GM18873 (cell line): Measurements from ENCODE around the gene PRAMEF15.
"Not testable (repeated sequence)": the region's sequence is repeated elsewhere in the genome, so short reads cannot be mapped to it uniquely, and the experiment has no call there.

Source experiments
- ATAC-seq: cut with Tn5 transposase; IDR thresholded peaks from one replicate; pipeline ENCODE4 v1.9.1; 2021; ENCODE audit warnings: mild to moderate bottlenecking, moderate library complexity, moderate number of reproducible peaks; ENCODE audit not compliant: unreplicated experiment, low FRiP score

Gene PRAMEF15

GRCh38 chr1:13315281-13315680 is at the start of gene PRAMEF15:
TSS of gene PRAMEF15 (plus strand) at chr1:13315581. CDS start at chr1:13318408, 2,827 bp downstream.
- ATAC-seq: not testable (repeated sequence)

GRCh38 chr1:13277016-13277415 is 38.4 kb upstream of the PRAMEF15 start:
- ATAC-seq: not testable (repeated sequence)

GRCh38 chr1:13279617-13280016 is 35.8 kb upstream of the PRAMEF15 start:
- ATAC-seq: not testable (repeated sequence)

DNA sequence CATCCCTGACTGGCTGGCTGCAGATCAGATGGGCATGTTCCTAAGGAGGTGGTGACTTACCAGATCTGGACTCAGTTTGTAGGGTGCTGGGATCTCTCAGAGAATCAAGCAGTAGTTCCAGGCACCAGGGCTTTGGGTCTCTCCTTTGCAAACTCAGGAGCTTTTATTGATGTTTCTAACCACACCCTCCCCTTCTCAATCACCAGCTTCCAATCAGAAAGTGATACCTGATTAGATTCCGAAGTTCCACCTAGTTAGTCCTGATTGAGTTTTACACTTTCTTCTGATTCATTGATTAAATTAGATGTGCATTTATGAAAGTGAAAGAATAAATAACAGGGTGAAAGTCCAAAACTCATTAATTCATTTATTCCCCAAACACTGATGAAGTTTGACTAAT is 30.3 kb upstream of the PRAMEF15 start, which contains the start of gene PRAMEF8:
Gene PRAMEF8 (minus strand): TSS at position 101 of the 400 bp plus-strand sequence. CDS start 1,046 bp downstream, outside the sequence.
- not testable (repeated sequence) for ATAC-seq

- ATAC-seq: not testable (repeated sequence)
Observed at GRCh38 chr1:13289030-13289429, 26.4 kb upstream of the PRAMEF15 start.

DNA sequence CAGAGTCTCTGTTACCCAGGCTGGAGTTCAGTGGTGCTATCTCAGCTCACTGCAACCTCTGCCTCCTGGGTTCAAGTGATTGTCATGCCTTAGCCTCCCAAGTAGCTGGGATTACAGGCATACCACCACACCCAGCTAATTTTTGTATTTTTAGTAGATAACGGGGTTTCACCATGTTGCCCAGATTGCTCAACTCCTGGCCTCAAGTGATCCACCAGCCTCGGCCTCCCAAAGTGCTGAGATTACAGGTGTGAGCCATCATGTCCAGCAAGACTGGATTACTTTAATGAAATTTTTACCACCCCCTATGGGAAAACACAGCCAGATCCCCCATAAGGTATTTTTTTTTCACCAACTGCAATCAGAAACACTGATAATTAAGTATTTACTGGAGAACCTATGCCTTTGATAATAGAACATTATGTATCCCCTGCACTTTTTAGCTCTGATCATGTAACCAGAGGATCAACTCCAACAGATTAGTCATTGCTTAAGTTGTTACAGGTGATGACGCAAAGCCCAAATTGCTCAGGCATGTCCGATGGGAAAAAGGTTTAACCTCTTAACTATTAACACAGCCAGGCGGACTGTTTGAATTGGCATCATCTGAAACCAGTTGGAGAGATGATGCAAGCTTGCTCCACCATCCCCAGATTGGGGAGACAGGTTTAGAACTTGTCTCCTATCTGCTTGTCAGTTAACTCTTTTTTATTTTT is 18.0 kb upstream of the PRAMEF15 start:
- ATAC-seq: not testable (repeated sequence)

- not testable (repeated sequence) for ATAC-seq
Observed at GRCh38 chr1:13298699-13299098, 16.7 kb upstream of the PRAMEF15 start.

GRCh38 chr1:13302197-13302596 is 13.2 kb upstream of the PRAMEF15 start:
- ATAC-seq: not testable (repeated sequence)

DNA sequence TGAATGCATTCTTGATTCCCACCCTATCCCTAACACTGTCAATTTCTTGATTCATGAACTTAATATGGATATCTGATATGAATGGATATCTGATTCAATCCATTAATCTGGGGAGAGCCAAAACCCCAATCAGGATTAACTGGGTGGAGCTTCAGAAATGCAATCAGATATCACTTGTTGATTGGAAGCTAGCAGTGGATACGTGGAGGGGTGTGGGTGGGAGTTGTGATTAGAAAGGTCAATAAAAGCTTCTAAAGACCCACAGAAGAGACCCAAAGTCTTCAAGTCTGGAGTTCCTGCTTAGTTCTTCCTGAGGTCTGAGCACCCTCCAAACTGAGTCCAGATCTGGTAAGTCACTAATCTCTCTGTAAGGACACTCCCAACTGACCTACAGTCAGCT is 12.1 kb upstream of the PRAMEF15 start, which contains the start of gene PRAMEF33:
Gene PRAMEF33 (plus strand): TSS at position 301 of the 400 bp plus-strand sequence. CDS start 2,416 bp downstream, outside the sequence.
- ATAC-seq: not testable (repeated sequence)

GRCh38 chr1:13342496-13342895 is 27.1 kb downstream of the PRAMEF15 start:
- not testable (repeated sequence) for ATAC-seq

DNA sequence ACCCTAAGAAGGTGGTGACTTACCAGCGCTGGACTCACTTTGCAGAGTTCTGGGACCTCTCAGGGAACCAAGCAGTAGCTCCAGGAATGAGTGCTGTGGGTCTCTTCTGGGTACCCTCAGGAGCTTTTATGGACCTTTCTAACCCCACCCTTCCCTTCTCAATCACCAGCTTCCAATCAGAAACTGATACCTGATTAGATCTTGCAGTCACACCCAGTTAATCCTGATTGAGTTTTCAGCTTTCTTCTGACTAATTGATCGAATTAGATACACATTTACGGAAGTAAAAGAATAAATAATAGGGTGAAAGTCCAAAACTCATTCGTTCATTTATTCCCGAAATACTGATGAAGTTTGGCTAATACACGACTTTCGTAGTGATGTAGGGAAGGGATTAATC is 31.7 kb downstream of the PRAMEF15 start, which contains the start of gene PRAMEF14:
Gene PRAMEF14 (minus strand): TSS at position 101 of the 400 bp plus-strand sequence. CDS start 1,820 bp downstream, outside the sequence.
- ATAC-seq: not testable (repeated sequence)

- not testable (repeated sequence) for ATAC-seq
Observed at GRCh38 chr1:13353476-13353875, 38.1 kb downstream of the PRAMEF15 start.

DNA sequence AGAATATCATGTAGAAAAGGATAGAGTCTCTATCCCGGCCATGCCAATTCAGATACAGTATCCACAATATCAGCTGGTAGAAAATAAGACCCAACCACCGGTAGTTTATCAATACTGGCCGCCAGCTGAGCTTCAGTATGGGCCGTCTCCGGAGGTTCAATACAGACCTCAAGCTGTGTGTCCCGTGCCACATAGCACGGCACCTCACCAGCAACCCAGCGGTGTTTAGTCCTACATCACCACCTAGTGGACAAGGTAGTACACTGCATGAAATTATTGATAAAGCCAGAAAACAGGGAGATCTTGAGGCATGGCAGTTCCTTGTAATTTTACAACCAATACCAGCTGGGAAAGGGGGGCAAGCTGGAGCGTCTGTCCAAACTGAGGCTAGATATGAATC is 39.1 kb downstream of the PRAMEF15 start:
- ATAC-seq: not testable (repeated sequence)

DNA sequence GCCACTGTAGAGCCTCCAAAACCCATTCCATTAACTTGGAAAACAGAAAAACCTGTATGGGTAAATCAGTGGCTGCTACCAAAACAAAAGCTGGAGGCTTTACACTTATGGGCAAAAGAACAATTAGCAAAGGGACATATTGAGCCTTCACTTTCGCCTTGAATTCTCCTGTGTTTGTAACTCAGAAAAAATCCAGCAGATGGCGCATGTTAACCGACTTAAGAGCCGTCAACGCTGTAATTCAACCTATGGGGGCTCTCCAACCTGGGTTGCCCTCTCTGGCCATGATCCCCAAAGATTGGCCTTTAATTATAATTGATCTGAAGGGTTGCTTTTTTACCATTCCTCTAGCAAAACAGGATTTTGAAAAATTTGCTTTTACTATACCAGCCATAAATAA is 41.4 kb downstream of the PRAMEF15 start:
- ATAC-seq: not testable (repeated sequence)

- ATAC-seq: not testable (repeated sequence)
Observed at GRCh38 chr1:13362364-13362763, 47.0 kb downstream of the PRAMEF15 start.

- not testable (repeated sequence) for ATAC-seq
Observed at GRCh38 chr1:13364928-13365327, 49.5 kb downstream of the PRAMEF15 start.

- ATAC-seq: not testable (repeated sequence)
Observed at GRCh38 chr1:13366536-13366935, 51.2 kb downstream of the PRAMEF15 start.

DNA sequence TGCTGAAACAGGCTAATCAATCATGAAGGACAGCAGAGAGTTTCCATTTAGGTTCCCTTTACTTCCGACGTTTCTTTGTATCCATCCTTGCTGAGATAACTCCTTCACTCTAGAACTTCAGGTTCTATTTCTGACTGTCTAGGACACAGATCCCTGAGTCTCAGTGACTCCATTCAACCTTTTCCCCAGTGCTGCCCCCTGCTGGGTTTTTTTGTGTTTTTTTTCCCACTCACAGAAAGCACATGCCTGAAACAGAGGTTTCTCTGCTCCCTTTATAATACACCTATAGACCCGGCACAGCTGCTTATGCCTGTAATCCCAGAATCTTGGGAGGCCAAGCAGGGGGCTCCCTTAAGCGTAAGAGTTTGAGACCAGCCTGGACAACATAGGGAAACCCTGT is 53.2 kb downstream of the PRAMEF15 start:
- not testable (repeated sequence) for ATAC-seq
